ENCODE measurements around the gene CCL25. TPM values are rescaled to one million over a fixed set of nuclear protein-coding genes. Genes with fewer than 3 reads are reported as not detected.

Gene CCL25
- total and polyA plus RNA-seq, 2 of the 4 experiments (the other 2 are of a cell fraction): not detected

GRCh38 chr19:8108560-8109445 is 56.2 kb downstream of the CCL25 start (continued):
- TF ChIP-seq RCOR1 (IDR thresholded peaks at IDR 0.05; ENCODE audit: insufficient replicate concordance, low read length): no peak

GRCh38 chr19:8109455-8109854 is 56.9 kb downstream of the CCL25 start:
- 83% methylated on average over 2 of the region's 12 CpGs; no CpG with 5 or more reads in 1 of the 2 experiments for WGBS, 2 experiments (ENCODE audit: extremely low coverage in 2 of 2, insufficient read length in 1 of 2)
- no TSS peak for BruUV-seq (replicated peaks)
- no peak overlapping the region for H2BK5ac ChIP-seq (ENCODE audit: low read depth, low read length, poor library complexity, severe bottlenecking)
- DNase-seq (no peak), ATAC-seq (ENCODE audit: low read depth) (no peak)
- H4K91ac ChIP-seq (ENCODE audit: insufficient read depth, low read depth, low read length): no peak overlapping the region
- dilution Hi-C loops (cut with HindIII; ENCODE audit: low sequenced_read_pairs, unreplicated experiment): no loop called here
- intact Hi-C loops (cut with micrococcal nuclease): no loop called here
- H2AK9ac ChIP-seq (replicated peaks; ENCODE audit: low read depth, low read length, poor library complexity): no peak overlapping the region
- H3K23ac ChIP-seq (ENCODE audit: low read depth, low read length): no peak overlapping the region
- POLR2A ChIA-PET (ENCODE audit: unreplicated experiment): no interaction called here
- no peak overlapping the region for H3K18ac ChIP-seq (ENCODE audit: low read depth, low read length)
- H3K9me1 ChIP-seq (ENCODE audit: insufficient read depth, low read length): no peaks in the 10 kb centered on the region
- no peaks in the 10 kb centered on the region for H3K79me1 ChIP-seq (ENCODE audit: low read depth in 1 of 2, low read length in 2 of 2)
- in situ Hi-C loops (cut with MboI; ENCODE audit: low sequenced_read_pairs): no loop called here
- H3K4me3 ChIP-seq (ENCODE audit: insufficient read depth, low read depth, low read length): no peak overlapping the region
- H3K36me3 ChIP-seq (ENCODE audit: control insufficient read depth, insufficient read depth, low read length): no peaks in the 10 kb centered on the region
- H2BK120ac ChIP-seq (ENCODE audit: low read depth, low read length): no peak overlapping the region
- no peak overlapping the region for H3K9ac ChIP-seq (ENCODE audit: low read depth, low read length)
- H3K27me3 ChIP-seq (ENCODE audit: control insufficient read depth, insufficient read depth, low read length): no peaks in the 10 kb centered on the region; the same call in 1 of the 2 replicates
- no peak overlapping the region for H2BK20ac ChIP-seq (ENCODE audit: low read depth, low read length)
- no peak overlapping the region for H3K56ac ChIP-seq (ENCODE audit: extremely low read depth, insufficient read depth, low read length)
- no peak overlapping the region for H4K8ac ChIP-seq (ENCODE audit: low read depth in 2 of 2, low read length in 2 of 2)
- H3K4me1 ChIP-seq (ENCODE audit: control insufficient read depth, insufficient read depth, low read length): no peaks in the 10 kb centered on the region
- TF ChIP-seq RCOR1 (IDR thresholded peaks at IDR 0.05; ENCODE audit: insufficient replicate concordance, low read length): no peak
- no peak for TF ChIP-seq CEBPB (IDR thresholded peaks at IDR 0.05; ENCODE audit: low read depth, low read length)
- H2AK5ac ChIP-seq (ENCODE audit: low read depth, low read length): no peak overlapping the region
- no peak overlapping the region for H3K4me2 ChIP-seq (ENCODE audit: low read depth, low read length)
- H3K14ac ChIP-seq (replicated peaks; ENCODE audit: low read depth, low read length): no peak overlapping the region
- 0 out of 2 replicates have a peak, but pooled peaks cover 3% of the 10 kb centered on the region for H3K9me3 ChIP-seq (ENCODE audit: control insufficient read depth, insufficient read depth, low read length)
- no peak overlapping the region for H3K4ac ChIP-seq (ENCODE audit: low read depth, low read length)
- CTCF ChIA-PET: no interaction called here
- H2AFZ ChIP-seq (replicated peaks; ENCODE audit: low read length, poor library complexity): no peak overlapping the region
- no peak overlapping the region for H3K27ac ChIP-seq (ENCODE audit: insufficient read depth, low read length)
- H4K5ac ChIP-seq (ENCODE audit: low read depth, low read length): no peak overlapping the region
- no peaks in the 10 kb centered on the region for H4K20me1 ChIP-seq (ENCODE audit: insufficient read depth, low read length)
- no peak overlapping the region for H2BK15ac ChIP-seq (ENCODE audit: low read depth, low read length)
